ENCODE measurements around the gene NEK2.

DNA sequence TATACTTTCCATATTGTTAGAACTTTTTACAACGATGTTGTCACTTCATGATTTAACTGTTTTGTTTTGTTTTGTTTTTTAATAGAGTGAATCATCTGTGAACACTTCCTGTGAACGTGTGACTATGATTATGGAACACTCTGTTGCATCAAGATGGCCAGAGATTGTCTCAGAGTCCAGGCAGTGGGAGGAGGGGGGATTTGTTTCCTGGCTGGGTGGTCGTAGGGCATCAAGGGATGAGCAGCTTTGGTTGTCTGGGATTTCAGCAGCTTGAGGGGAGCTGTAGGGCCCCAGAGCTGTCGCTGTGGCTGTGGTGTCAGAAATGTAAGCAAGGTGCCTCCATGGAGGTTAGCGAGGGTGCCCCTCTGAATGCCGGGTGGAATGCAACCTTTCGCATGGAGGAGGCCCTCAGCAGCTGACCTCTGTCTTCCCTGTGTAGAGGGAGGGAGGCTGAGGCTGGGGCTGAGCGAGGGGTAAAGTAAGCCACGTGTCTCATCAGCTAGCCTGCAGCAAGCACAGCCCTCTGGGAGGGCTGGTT is 21.4 kb downstream of the NEK2 start:
- TF ChIP-seq, protein P1, sequence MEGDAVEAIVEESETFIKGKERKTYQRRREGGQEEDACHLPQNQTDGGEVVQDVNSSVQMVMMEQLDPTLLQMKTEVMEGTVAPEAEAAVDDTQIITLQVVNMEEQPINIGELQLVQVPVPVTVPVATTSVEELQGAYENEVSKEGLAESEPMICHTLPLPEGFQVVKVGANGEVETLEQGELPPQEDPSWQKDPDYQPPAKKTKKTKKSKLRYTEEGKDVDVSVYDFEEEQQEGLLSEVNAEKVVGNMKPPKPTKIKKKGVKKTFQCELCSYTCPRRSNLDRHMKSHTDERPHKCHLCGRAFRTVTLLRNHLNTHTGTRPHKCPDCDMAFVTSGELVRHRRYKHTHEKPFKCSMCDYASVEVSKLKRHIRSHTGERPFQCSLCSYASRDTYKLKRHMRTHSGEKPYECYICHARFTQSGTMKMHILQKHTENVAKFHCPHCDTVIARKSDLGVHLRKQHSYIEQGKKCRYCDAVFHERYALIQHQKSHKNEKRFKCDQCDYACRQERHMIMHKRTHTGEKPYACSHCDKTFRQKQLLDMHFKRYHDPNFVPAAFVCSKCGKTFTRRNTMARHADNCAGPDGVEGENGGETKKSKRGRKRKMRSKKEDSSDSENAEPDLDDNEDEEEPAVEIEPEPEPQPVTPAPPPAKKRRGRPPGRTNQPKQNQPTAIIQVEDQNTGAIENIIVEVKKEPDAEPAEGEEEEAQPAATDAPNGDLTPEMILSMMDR (conservative IDR thresholded peaks at IDR 0.05 in 1 of 2, IDR thresholded peaks at IDR 0.05 in 1 of 2; ENCODE audit: extremely low read depth in 1 of 2, insufficient read depth in 1 of 2, low read depth in 1 of 2, low read length in 2 of 2) = no peak
- no peak for TF ChIP-seq EZH2 (IDR thresholded peaks at IDR 0.05; ENCODE audit: borderline replicate concordance, low read length)
